T follicular helper cell (primary cell): ENCODE data around the gene PLXNA4.

Experiments used
- DNase-seq: peaks from one replicate; pipeline ENCODE4 v3.0.0-alpha.2; 2020; ENCODE audit warnings: low read depth

PLXNA4 gene

DNA sequence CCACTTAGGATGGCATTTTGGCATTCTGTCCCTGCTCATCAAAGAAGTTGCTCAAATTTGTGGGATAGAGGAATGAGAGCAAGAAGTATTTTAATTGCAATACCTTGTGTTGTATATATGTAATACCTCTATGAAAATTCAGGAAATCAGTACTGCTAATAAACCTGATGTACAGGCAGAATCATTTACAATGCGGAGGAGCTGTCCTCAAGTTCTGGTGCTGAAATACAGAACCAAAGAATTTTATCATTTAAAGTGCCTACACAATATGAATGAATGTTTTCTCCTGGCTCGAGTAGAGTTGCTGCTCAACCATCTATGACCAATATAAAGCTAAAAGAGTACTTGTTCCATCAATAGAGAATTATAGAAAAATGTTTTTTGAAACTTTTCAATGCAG lies 305.8 kb downstream of the PLXNA4 start:
- DNase-seq, result no peak

DNA sequence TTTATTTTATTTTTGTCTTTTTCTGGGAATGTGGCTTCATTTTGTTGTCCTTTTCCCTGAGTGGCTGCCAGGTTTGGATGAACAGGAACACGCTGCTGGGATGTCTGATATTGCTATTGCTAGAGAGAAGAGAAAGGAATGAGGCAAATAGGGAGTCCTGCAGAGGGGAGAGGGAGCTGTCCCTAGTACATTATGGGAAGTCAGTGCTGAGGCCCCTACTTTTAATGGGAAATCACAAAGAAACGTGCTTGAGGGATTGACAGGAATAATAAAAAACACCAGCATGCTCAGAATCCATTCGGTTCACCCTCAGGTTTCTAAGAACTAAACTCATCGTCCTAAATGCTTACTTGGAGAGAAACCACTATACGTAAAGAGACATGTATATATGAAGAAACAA lies 306.6 kb downstream of the PLXNA4 start:
- DNase-seq, result no peak

DNA sequence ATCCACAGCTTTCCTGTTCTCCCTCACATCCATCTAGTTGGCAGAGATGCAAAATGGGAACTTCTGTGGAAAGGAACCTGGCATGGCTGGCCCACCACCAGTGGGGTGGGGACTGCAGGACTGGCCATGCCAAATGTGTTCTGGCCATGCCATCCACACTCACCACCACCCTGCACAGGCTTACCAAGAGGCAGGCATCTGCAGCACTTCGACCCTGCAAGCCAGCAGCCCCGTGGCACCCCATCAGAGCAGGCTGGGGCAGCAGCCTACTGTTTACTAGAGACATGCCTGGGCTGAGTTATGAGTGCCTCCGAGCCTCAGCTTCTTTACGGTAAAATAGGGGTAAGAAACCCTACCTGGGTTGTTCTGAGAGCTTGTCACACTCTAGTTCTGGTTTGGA lies 313.1 kb downstream of the PLXNA4 start:
- DNase-seq, result no peak

DNA sequence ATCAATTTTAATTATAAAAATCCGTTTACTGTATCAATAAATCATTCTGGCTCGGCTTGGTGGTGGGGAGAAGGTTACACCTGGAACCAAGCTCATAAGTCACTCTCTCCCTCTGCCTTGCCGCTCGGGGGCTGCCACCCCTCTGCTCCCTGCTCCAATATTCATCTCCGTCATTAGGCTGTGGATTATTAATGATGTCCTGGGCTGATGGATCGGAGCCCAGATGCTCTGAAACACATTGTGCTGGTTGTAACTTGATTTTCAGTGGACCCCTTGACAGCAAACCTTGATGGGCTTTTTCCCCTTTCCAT lies 314.2 kb downstream of the PLXNA4 start:
- DNase-seq, result no peak

DNA sequence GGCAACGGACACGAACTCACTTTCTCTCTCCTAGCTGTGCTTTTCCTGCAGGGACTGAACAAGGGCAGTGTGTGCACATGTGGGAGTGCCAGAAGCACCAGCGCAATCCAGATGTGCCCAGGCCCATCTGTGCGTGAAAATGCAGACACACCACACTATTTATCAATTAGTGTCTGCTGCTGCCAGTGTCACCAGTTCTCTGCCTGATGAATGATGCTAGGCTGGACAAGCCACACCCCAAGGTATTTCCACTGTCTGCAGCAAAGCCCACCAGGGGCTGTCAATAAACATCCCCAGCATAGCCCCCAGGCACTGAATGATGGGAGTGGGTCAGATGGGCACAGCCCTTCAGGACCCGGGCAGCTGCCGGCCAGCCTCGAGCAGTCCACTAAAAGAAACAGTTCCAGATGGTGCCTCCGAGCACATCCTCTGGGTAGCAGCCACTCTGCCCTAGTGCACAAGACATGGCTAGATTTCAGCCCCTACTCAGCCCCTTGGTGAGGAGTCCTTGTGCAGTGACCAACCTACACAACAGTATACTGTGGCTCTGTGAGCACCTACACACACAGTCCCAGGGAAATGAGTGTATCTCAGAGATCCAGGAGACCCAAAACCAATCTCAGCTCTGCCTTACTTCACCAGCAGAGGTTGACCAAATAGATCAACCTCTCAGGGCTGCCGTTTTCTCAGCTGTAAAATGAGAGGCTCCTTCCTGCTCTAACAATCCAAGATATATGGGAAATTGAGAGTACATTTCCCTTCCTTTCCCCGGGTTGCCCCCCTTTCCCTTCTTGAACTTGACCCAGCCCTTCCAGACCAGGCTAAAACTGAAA lies 314.7 kb downstream of the PLXNA4 start:
- no peak for DNase-seq

DNA sequence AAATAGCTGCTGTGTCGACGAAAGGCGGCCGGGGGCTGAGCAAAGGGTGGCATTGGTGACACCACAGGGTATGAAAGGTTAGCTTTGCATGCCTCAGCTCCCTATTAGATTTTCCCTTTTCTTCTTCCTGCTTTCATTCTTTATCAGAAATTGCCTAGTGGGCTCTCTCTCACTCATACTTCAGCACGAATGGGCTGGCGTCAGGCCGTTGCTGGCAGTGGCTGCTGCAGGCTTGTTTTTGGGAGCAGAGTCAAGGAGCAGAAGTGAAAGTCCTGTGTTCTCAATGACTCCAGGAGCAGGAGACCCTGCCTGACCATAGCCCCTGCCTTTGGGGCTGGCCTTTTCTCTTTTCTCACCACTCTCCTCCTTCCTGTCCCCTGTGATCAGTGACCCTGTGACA lies 318.0 kb downstream of the PLXNA4 start:
- DNase-seq, result no peak

DNA sequence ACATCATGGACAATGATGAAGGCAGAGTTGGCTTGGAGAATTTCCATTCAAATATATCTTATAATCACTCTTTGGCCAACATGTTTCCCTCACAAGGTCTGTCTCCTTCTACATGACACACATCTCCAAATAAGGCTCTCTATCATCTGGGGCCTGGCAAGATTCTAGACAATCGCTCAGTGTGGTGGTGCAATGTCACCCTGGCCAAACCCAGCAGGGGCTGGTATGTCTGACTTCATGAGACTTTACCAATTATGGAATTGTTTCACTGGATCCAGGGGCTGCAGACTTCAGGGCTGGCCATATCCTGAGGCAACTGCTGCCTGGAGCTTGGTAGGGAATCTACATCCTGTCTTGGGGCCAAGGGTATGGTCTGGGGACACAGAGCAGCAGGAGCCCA lies 319.0 kb downstream of the PLXNA4 start:
- no peak for DNase-seq

DNA sequence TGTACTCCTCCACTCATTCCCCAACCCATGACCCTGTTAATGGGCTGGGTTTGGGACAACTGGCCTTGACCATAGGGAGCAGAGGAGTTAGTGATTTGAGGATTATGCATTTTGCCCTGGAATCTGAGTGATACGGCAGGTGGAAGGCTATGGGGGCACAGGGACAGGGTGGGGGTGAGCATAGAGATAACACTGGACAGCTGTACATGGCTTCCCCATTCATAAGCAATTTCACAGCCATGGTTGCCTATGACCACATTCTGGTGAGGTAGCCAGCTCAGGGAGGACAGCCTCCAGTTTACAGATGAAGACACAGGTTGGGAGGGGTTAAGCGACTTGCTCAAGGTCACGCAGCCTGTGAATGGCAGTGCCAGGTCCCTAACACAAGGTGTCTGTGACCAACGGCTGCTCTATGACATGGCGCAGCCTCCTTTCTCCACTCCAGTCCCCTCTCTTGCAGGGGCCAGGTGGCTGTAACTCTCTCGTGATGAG lies 319.5 kb downstream of the PLXNA4 start:
- no peak for DNase-seq

DNA sequence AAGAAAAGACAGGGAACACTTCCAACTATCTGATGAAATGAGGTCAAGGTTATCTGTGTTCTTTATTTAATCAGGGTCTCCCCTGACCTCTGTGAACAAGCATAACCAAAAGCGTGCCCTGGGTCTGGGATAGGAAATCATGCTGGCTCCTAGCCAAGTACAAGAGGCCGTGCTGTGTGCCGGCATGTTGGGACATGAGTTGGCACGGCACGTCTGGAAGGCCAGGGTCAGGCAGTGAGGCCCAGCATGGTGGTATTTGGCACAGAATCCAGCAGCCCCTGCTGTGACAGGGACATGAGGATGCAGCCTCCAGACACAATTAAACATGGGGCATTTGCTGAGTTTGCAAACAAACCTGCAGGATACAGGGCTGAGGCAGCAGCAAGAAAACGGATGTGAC lies 320.4 kb downstream of the PLXNA4 start:
- no peak for DNase-seq

DNA sequence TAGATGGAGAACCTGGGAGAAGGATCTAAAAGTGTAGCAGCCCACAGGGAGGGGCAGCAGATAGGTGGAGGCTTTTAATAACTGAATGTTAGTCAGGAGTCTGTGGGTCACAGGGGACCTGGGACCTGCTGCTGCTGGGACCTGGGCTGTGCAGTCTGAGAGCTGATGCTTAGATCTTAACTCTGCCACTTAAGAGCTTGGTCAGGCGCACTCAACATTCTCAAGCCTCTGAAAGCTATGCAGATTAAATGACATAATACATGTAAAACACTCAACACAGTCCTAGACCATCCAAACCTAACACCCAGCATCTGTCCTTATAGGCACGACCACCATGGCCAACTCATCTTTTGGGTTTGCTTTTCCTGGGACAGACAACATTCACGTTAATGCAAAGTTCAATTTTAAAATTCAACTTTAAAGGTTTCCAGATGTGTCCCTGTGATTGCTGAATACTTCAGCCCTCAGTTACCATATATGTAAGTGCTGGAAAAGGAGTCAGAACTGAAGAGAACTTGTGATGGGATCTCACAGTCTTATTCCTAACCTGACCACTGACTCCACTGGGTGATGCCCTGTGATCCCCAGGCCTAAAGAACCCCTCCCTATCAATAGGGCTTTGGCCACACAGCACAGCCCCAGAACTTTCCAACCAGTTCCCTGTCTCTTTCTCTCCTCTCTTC lies 321.0 kb downstream of the PLXNA4 start:
- no peak for DNase-seq

DNA sequence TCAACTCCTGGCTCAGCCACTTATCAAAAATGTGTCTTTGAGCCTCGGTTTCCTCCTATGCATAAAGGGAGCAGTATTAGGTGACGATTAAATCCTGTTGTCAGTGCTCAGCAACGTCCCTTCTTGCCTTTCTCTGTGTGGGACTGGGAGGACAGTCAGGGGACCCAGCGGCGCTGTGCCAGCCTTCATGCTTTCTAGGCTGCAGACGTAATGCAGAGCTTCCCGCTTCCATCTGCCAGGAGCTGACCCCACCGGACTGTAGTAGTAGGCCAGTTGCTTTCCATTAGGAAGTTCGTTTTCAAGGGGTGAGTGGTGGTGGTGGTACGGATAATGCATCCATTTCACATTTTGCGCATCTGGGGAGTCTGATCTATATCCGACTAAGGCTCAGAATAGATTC lies 321.8 kb downstream of the PLXNA4 start:
- DNase-seq, result no peak

DNA sequence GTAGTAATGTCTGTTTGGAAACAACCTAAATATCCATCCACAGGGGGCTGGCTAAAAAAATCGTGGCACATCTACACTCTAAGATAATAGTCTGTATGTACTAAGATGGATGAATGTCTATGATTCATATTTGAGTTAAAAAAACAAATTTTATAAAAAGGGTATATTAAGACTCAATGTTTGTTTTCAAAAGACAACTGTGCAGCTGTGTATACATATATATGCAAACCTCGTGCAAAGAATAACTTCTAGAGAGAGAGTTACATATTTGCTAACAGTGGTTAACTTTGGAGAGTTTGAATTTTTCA lies 323.5 kb downstream of the PLXNA4 start:
- DNase-seq, result no peak

DNA sequence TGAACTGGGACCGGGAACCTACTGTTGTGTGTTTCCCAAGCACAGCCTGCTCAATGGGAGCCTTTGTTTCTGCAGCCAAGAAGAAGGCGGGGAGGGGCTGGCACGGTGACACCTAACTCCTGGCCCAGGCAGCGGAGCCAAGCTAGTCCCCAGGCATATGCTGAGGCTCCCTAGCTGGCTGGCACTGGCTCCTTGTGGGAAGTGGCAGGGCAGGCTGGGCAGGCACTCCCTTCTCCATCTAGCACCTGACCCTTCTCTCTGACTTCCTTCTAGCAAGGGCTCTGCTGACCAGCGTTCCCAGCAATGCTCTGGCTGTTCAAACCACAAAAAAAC lies 325.0 kb downstream of the PLXNA4 start:
- DNase-seq, result no peak

DNA sequence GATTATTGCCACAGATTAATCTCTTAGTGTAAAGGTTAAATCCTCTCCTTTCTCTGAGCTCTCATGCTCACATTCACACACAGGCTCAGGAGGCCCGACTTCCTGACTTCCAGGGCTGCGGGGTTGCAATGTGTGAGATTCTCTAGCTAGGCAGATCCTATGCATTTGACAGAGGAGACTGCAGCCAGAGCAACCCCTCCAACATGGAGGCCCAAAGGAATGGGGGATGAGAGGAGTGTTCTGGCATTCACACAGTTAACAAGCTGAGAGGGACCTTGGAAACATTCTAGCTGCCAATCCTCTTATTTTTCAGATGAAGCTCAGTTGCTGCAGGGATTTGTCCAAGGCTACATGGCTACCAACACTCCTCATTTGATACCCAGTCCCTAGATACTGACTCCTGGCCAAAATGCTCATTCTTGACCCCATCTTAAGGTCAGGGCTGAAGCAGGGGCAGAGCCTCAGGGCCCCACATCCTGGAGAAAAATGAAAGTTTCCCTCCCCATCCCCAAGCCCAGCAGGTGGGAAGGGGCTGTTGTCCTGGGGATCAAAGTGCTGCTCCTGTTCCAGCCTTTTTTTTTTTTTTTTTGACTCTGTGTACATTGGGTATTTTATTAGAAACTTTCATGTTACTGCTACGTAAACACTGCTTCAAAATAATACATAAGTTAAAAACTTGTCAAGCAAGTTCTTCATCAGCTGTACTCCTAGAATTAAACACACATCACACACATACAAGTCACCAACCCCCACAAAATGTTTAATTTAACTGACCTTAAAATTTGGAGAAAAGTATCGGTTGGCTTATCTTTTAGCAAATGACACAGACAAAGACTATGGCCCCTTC lies 325.6 kb downstream of the PLXNA4 start:
- DNase-seq, result no peak

DNA sequence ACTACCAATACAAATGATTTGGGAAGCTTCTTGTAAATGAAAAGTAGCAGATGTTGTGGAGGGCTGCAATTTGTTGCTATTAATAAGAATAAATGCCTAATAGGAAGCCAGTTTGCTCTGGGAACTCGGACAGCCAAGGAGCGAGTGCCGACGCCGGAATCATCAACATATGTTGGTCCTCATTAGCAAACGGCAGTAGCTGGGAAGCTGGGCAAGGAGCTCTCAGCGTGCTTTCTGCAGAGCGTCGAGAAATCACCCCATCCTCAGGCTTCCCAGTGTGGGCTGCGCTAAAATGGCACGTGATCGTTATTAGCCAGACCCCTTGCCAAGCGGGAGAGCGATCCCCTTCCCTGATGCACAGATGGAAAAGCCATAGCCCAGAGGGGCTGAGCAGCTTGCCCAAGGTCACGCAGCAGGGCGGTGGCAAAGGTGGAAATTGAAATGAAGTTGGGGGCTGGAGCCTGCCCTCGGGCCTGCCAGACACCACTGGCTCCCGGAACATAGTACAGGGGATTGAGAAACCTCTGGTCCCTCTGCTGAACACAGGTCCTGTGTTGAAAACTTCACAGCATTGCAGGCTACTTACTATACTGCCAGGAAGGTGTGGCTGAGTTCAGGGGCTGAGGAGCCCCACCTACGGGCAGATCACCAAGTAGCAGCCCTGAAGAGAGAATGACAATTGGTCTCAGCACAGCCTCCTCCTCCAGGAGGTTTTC lies 326.9 kb downstream of the PLXNA4 start:
- no peak for DNase-seq

DNA sequence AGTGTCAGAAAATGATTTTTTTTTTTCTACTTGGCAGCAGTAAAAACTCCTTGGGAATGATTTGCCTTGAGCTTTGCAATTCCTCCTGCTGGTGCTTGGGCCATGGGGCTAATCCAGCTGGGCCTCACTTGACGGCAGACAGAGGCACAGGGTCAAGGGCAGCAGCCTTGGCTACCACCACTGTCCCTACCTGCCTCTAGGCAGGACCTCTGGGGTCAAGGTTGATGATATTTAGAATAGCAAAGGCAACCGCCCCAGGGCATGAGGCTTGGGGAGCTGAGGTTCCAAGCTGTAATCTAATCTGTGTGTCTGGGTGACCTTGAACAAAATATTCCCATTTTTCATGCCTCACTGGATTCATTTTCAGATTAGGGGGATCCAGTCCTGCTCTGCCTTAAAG lies 327.4 kb downstream of the PLXNA4 start:
- DNase-seq, result no peak

DNA sequence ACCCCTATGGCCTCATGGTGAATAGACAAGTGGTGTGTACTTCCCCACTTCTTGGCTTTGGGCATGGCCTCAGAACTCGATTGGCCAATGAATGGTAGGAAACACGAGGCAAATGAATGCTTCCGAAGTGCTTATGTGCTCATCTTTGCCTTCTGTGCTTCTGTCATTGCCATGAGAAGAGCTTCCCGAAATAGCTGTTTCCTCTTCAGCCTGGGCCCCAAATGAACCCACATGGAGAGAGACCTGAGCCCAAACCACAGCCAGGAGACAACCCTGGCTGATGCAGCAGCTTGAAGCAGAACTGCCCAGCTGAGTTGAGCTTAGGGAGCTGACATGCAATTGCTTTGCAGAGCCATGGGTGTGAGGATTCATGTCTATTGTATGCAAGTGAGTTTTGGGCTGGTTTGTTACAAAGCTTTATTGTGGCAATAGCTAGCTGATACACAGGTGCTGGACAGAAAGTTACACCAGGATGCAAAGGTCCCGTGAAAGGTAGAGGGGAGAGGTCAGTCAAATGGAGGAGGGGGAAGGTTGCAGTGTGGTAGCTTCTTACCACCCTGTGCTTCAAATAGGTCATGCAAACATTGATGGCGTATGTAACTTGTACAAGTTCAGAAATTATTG lies 328.2 kb downstream of the PLXNA4 start:
- DNase-seq, result no peak

DNA sequence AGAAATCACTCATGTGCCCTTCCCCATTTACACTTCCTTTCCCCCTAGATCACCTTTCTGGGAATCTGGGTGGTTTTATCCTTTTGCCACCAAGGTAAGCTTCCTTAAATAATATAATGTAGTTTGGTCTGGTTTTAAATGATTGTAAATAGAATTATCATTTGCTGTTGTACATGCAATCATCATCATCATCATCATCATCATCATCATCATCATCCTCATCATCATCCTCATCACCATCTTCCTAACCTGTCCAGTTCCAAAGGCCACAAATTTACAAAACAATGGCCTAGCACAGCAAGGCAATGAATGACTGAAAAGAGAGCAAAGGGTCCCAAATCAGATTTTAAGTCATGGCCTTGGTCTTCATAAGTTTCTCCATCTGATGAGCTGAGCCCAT lies 329.7 kb downstream of the PLXNA4 start:
- no peak for DNase-seq

DNA sequence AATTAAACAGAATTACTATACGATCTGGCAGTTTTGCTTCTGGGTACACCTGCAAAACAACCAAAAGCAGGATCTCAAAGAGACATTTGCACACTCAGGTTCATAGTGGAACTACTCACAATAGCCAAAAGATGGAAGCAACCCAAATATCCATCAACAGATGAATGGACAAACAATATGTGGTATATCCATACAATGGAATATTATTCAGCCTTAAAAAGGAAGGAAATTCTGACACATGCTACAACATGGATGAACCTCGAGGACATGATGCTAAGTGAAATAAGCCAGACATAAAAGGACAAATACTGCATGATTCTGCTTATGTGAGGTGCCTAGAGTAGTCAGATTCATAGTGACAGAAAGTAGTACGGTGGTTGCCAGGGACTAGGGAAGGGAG lies 330.7 kb downstream of the PLXNA4 start:
- no peak for DNase-seq

DNA sequence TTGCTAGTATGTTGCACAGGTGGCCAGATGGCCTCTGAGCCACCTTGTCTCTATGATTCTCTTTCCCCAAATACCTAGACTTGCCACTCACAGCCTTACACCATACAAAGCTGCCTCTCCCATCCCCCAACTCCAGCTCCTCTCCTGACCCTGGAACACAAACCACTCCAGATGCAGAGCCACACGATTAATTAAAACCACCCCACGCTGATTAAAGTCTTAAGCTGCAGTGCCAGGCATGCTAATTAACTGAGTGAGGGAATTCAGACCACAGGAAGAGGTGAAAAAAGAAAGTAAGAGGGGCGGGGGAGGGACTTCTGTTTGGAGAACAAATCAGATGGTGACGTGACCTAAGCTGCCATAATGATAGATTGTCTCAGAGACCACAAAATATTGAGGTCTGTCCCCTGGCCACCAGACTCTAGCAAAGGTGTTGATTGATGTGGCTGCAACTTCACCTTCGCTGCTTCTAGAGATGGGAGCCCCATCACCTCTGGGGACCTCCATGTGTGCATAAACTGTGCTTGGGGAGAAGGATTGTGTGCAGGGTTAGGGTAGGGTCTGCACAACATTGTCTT lies 331.3 kb downstream of the PLXNA4 start:
- DNase-seq, result no peak

DNA sequence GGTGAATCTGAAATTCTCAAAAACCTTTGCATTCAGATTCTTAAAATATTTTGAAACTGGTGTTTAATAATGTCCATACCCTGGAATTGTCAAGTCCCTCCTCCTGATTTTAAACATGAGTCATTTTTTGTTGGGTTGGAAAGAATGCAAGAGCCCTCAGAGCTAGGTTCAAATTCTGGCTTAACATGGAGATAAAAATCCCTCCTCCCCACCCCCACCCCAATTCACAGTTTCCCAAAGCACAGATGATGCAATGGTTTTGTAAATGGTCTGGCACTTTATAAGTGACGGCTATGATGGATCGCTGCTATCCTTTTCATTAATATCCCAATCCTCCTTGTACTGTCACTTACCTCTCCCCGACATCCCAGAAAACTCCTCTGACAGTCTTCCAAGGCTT lies 332.8 kb downstream of the PLXNA4 start:
- DNase-seq, result no peak

DNA sequence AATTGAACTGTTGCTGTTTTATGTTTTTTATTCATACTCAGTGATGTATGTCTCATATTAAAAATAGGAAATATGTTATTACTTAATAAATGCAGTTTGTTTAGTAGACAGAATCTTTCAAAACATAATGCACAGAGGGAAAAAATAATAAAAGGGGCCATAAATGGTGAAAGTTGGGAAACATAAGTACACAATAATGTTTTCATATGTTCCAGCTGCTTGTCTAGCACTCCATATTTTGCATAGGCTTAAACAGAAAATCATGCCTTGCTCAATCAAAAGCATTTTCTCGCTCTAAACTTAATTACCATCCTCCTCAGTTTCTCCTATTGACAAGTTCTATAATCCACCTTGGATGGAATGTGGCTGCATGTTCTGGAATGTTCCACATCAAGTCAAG lies 333.2 kb downstream of the PLXNA4 start:
- DNase-seq, result no peak
